Measurements from ENCODE around the gene NUDT19. TPM values are rescaled to one million over a fixed set of nuclear protein-coding genes. Genes with fewer than 3 reads are reported as not detected.

The NUDT19 gene
- total and polyA plus RNA-seq, 2 donors (not counting 3 experiments of a cell fraction or from before 2014, with no cell fraction given) = 6.6 to 14.0 TPM

DNA sequence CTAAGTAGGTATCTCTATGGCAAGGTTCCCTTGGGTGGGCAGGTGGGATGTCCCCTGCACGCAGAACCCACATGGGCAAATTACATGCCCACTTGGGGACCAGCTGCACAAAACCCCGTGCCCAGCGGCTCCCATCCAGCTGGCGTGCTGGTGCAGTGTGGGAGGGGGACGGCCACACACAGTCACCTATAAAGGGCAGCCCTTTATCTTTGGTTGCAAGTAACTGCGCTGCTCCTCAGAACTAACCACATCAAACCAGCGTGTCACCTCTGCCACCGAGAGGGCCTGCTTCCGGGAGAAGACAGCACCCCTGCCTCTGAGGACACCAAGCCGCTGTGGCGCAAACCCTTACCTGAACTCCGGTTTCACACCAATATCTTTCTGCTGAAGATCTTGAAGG lies 48.9 kb upstream of the NUDT19 start:
- TF ChIP-seq, protein P1, sequence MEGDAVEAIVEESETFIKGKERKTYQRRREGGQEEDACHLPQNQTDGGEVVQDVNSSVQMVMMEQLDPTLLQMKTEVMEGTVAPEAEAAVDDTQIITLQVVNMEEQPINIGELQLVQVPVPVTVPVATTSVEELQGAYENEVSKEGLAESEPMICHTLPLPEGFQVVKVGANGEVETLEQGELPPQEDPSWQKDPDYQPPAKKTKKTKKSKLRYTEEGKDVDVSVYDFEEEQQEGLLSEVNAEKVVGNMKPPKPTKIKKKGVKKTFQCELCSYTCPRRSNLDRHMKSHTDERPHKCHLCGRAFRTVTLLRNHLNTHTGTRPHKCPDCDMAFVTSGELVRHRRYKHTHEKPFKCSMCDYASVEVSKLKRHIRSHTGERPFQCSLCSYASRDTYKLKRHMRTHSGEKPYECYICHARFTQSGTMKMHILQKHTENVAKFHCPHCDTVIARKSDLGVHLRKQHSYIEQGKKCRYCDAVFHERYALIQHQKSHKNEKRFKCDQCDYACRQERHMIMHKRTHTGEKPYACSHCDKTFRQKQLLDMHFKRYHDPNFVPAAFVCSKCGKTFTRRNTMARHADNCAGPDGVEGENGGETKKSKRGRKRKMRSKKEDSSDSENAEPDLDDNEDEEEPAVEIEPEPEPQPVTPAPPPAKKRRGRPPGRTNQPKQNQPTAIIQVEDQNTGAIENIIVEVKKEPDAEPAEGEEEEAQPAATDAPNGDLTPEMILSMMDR (IDR thresholded peaks at IDR 0.05; ENCODE audit: extremely low read depth in 1 of 2, insufficient read depth in 1 of 2, low read depth in 1 of 2, low read length in 2 of 2) = no peak
- TF ChIP-seq EZH2 (IDR thresholded peaks at IDR 0.05; ENCODE audit: borderline replicate concordance, low read depth, low read length, severe bottlenecking) (no peak), POLR2AphosphoS5 (IDR thresholded peaks at IDR 0.05; ENCODE audit: insufficient read depth, low read depth, low read length) (no peak), JUN (IDR thresholded peaks at IDR 0.05; ENCODE audit: borderline replicate concordance, insufficient read depth, insufficient read length, low read depth) (no peak)
- H3K36me3 ChIP-seq (ENCODE audit: control insufficient read depth in 2 of 2, extremely low read depth in 1 of 2, insufficient read depth in 2 of 2, low read length in 2 of 2) = peaks cover 7 to 34% of the 10 kb centered on the region in 2 experiments

DNA sequence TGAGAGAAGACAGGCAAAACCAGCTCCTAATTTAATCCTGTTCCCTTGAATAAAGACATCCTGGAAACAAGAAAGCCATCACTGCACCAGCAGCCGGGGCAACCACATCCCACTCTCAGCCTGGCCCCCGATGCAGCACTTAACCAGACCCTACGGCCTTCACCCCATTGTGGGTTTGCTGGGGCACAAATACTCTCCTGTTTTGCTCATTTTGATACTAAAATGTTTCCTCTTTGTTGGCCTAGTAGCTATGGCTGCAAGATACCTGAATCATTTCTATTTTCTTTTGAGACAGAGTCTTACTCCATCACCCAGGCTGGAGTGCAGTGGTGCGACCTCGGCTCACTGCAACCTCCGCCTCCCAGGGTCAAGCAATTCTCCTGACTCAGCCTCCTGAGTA lies 45.1 kb upstream of the NUDT19 start:
- no peak overlapping the region for H3K9ac ChIP-seq (replicated peaks; ENCODE audit: extremely low read depth, insufficient read depth, low read length)
- no peak overlapping the region for H3K27ac ChIP-seq (ENCODE audit: insufficient read depth, low read depth, low read length)
- H3K4me3 ChIP-seq (replicated peaks in 1 of 3; ENCODE audit: insufficient read depth in 1 of 3, low read depth in 1 of 3, low read length in 3 of 3) = no peak overlapping the region
- no peaks in the 10 kb centered on the region for H3K79me2 ChIP-seq (ENCODE audit: control insufficient read depth, insufficient read depth, low read length)
- TF ChIP-seq FOS (IDR thresholded peaks at IDR 0.05; ENCODE audit: borderline replicate concordance, insufficient read depth, low read length) (no peak), POLR2A (IDR thresholded peaks at IDR 0.05; ENCODE audit: low read depth, low read length) (no peak), EZH2 (IDR thresholded peaks at IDR 0.05; ENCODE audit: borderline replicate concordance, low read depth, low read length, severe bottlenecking) (no peak), POLR2AphosphoS5 (IDR thresholded peaks at IDR 0.05; ENCODE audit: insufficient read depth, low read depth, low read length) (no peak), MAX (IDR thresholded peaks at IDR 0.05; ENCODE audit: insufficient read depth, insufficient read length) (no peak), JUN (IDR thresholded peaks at IDR 0.05; ENCODE audit: borderline replicate concordance, insufficient read depth, insufficient read length, low read depth) (no peak), GATA2 (IDR thresholded peaks at IDR 0.05; ENCODE audit: insufficient read depth, insufficient read length, low read depth, low read length) (no peak), MYC (IDR thresholded peaks at IDR 0.05; ENCODE audit: low read depth, low read length) (no peak)
- TF ChIP-seq, protein P1 (IDR thresholded peaks at IDR 0.05; ENCODE audit: extremely low read depth in 1 of 2, insufficient read depth in 1 of 2, low read depth in 1 of 2, low read length in 2 of 2) = no peak
- H3K9me1 ChIP-seq (replicated peaks; ENCODE audit: control insufficient read depth, extremely low read depth, insufficient read depth, low read length) = no peaks in the 10 kb centered on the region
- H4K20me1 ChIP-seq (replicated peaks; ENCODE audit: control insufficient read depth, extremely low read depth, insufficient read depth, low read length) = no peaks in the 10 kb centered on the region
- CTCF ChIA-PET = interaction anchor here (0.8 kb wide), 1 partner anchor 13 kb away, joined by 3 read pairs; no protein-coding TSS in a partner anchor
- no peak for FAIRE-seq
- no peaks in the 10 kb centered on the region for H3K9me3 ChIP-seq (replicated peaks; ENCODE audit: control insufficient read depth, insufficient read depth, low read length)
- intact Hi-C loops (cut with micrococcal nuclease) = no loop called here
- dilution Hi-C loops (cut with MboI; ENCODE audit: extremely low pct_ligation_motif_present, low sequenced_read_pairs) = no loop called here
- no peaks in the 10 kb centered on the region for H3K27me3 ChIP-seq (ENCODE audit: control insufficient read depth in 2 of 2, insufficient read depth in 2 of 2, low read length in 2 of 2)
- no TSS peak for BruUV-seq (replicated peaks)
- POLR2A ChIA-PET = no interaction called here
- DNase-seq (ENCODE audit: low read depth, low spot score) = no peak
- no peaks in the 10 kb centered on the region for H3K4me1 ChIP-seq (ENCODE audit: control insufficient read depth, extremely low read depth, insufficient read depth, low read length)
- H3K4me2 ChIP-seq (ENCODE audit: insufficient read depth, low read length) = no peak overlapping the region
- no peak overlapping the region for H2AFZ ChIP-seq (ENCODE audit: low read depth, low read length)
- H3K36me3 ChIP-seq (ENCODE audit: control insufficient read depth in 2 of 2, extremely low read depth in 1 of 2, insufficient read depth in 2 of 2, low read length in 2 of 2) = peaks cover 4 to 25% of the 10 kb centered on the region in 2 experiments

More for the DNA sequence above, 48.9 kb upstream of the NUDT19 start:
- H3K9me3 ChIP-seq (replicated peaks; ENCODE audit: control insufficient read depth, insufficient read depth, low read length) = no peaks in the 10 kb centered on the region
- H3K79me2 ChIP-seq (ENCODE audit: control insufficient read depth, insufficient read depth, low read length) = no peaks in the 10 kb centered on the region
- intact Hi-C loops (cut with micrococcal nuclease) = no loop called here
- H4K20me1 ChIP-seq (replicated peaks; ENCODE audit: control insufficient read depth, extremely low read depth, insufficient read depth, low read length) = no peaks in the 10 kb centered on the region
- BruUV-seq (replicated peaks) = no TSS peak
- no peak overlapping the region for H3K9ac ChIP-seq (replicated peaks; ENCODE audit: extremely low read depth, insufficient read depth, low read length)
- H3K27me3 ChIP-seq (ENCODE audit: control insufficient read depth in 2 of 2, insufficient read depth in 2 of 2, low read length in 2 of 2) = no peaks in the 10 kb centered on the region
- H3K27ac ChIP-seq (ENCODE audit: insufficient read depth, low read depth, low read length) = no peak overlapping the region
- H3K9me1 ChIP-seq (replicated peaks; ENCODE audit: control insufficient read depth, extremely low read depth, insufficient read depth, low read length) = no peaks in the 10 kb centered on the region
- ChIA-PET POLR2A (no interaction called here), CTCF (no interaction called here)
- no peak overlapping the region for H3K4me3 ChIP-seq (replicated peaks in 1 of 3; ENCODE audit: insufficient read depth in 1 of 3, low read depth in 1 of 3, low read length in 3 of 3)
- H2AFZ ChIP-seq (ENCODE audit: low read depth, low read length) = no peak overlapping the region
- dilution Hi-C loops (cut with MboI; ENCODE audit: extremely low pct_ligation_motif_present, low sequenced_read_pairs) = no loop called here
- H3K4me1 ChIP-seq (ENCODE audit: control insufficient read depth, extremely low read depth, insufficient read depth, low read length) = no peaks in the 10 kb centered on the region
- no peak overlapping the region for H3K4me2 ChIP-seq (ENCODE audit: insufficient read depth, low read length)
- DNase-seq (ENCODE audit: low read depth, low spot score) = no peak
- FAIRE-seq = no peak
